PC-9 (cell line): ENCODE measurements around the gene MOB1A. TPM values are rescaled to one million over a fixed set of nuclear protein-coding genes. Genes with fewer than 3 reads are reported as not detected.

ENCODE experiments used
- Bru-seq: library from RNA; stranded (reverse); fragments of 400-500 nt; gene quantifications from one replicate; lab custom pipeline; 2021; lab: Mats Ljungman, UMichigan
- BruChase-seq, 2 experiments: library from RNA; stranded (reverse); fragments of 400-500 nt; gene quantifications; one replicate each; lab custom pipeline; 2021; lab: Mats Ljungman, UMichigan
- BruUV-seq: library from RNA; stranded (reverse); fragments of 400-500 nt; replicated peaks from 2 replicates; lab custom pipeline; 2021; lab: Mats Ljungman, UMichigan
- CTCF ChIA-PET: fragments of 300-600 bp; sonication (Branson Sonifier 250); formaldehyde crosslinking; loops from one replicate; lab custom pipeline; 2022; ENCODE audit warnings: antibody characterized with exemption; lab: Charles Lee
- POLR2A ChIA-PET: fragments of 300-600 bp; sonication (Branson Sonifier 250); formaldehyde crosslinking; loops from one replicate; lab custom pipeline; 2022; ENCODE audit warnings: antibody characterized with exemption; ENCODE audit not compliant: unreplicated experiment; lab: Charles Lee
- DNase-seq, 2 experiments: peaks; one replicate each; pipeline versions ENCODE4 v3.0.0 to v3.0.0-alpha.2; 2015 to 2022; ENCODE audit warnings: mixed read lengths in 1 of 2
- H2AFZ ChIP-seq: fragments of 200-600 bp; sonication (generic); 2 replicates; pipeline ENCODE4 v1.8.1; 2017; ENCODE audit warnings: antibody characterized with exemption
- H3F3A ChIP-seq: fragments of 200-600 bp; sonication (generic); 2 replicates; pipeline ENCODE4 v1.8.1; 2017; ENCODE audit warnings: antibody characterized with exemption, mild to moderate bottlenecking, low read depth; ENCODE audit not compliant: insufficient read depth
- H3K27ac ChIP-seq: fragments of 200-600 bp; sonication (generic); 2 replicates; pipeline ENCODE4 v1.6.1; 2016; ENCODE audit warnings: mixed run types
- H3K27me3 ChIP-seq: fragments of 200-600 bp; sonication (generic); 2 replicates; pipeline ENCODE4 v1.6.1; 2016; ENCODE audit warnings: low read depth, mixed run types; ENCODE audit not compliant: insufficient read depth
- H3K36me3 ChIP-seq: fragments of 200-600 bp; sonication (generic); 2 replicates; pipeline ENCODE4 v1.6.1; 2016; ENCODE audit warnings: low read depth, mixed run types
- H3K4me1 ChIP-seq: fragments of 200-600 bp; sonication (generic); replicated peaks from 2 replicates; pipeline ENCODE4 v1.6.1; 2016; ENCODE audit warnings: mixed run types; ENCODE audit not compliant: insufficient read depth
- H3K4me2 ChIP-seq: fragments of 200-600 bp; sonication (generic); 2 replicates; pipeline ENCODE4 v1.6.1; 2017; ENCODE audit warnings: mixed run types
- H3K4me3 ChIP-seq: fragments of 200-600 bp; sonication (generic); 2 replicates; pipeline ENCODE4 v1.6.1; 2016; ENCODE audit warnings: mixed run types
- H3K79me2 ChIP-seq: fragments of 200-600 bp; sonication (generic); 2 replicates; pipeline ENCODE4 v1.6.1; 2017; ENCODE audit warnings: low read depth, mixed run types
- H3K9me2 ChIP-seq: fragments of 200-600 bp; sonication (generic); 2 replicates; pipeline ENCODE4 v1.8.1; 2017; ENCODE audit warnings: mild to moderate bottlenecking; ENCODE audit not compliant: insufficient read depth
- H3K9me3 ChIP-seq: fragments of 200-600 bp; sonication (generic); 2 replicates; pipeline ENCODE4 v1.8.1; 2016; ENCODE audit warnings: low read depth; ENCODE audit not compliant: insufficient read depth
- H4K20me1 ChIP-seq: fragments of 200-600 bp; sonication (generic); 2 replicates; pipeline ENCODE4 v1.8.1; 2017; ENCODE audit not compliant: insufficient read depth
- EZH2 ChIP-seq: fragments of 200-600 bp; sonication (generic); IDR thresholded peaks from 2 replicates; pipeline ENCODE4 v1.8.0; 2017; ENCODE audit warnings: antibody characterized with exemption, low read depth
- intact Hi-C: fragments of 100-400 bp; cut with micrococcal nuclease; formaldehyde crosslinking; loops from one replicate; pipeline ENCODE4 v1.10.0; 2022; ENCODE audit not compliant: unreplicated experiment
- long read RNA-seq: library from polyadenylated mRNA; stranded (forward); transcript quantifications from one replicate; pipeline ENCODE4 v2.0.0, GENCODE V29; 2022
- total RNA-seq: library from RNA; stranded (reverse); gene quantifications from 2 replicates; pipeline ENCODE4 v1.2.3, GENCODE V29; 2021
- TF ChIP-seq, protein P1 (sequence below): fragments of 200-600 bp; sonication (generic); conservative IDR thresholded peaks from 2 replicates; pipeline ENCODE4 v1.6.1; 2017; ENCODE audit warnings: mixed run types, antibody characterized with exemption, mild to moderate bottlenecking, moderate library complexity

MOB1A gene
- total RNA-seq (138 and 143 TPM in 2 replicates), Bru-seq, nascent RNA (percentile 96 among the genes with signal in this experiment), BruChase-seq, experiment 1, labeled RNA remaining after a 2-hour chase (percentile 96 among the genes with signal in this experiment), BruChase-seq, experiment 2, labeled RNA remaining after a 6-hour chase (percentile 98 among the genes with signal in this experiment)
- long read RNA-seq, full-length matches to known transcripts, result 189 of 243 reads
- long read RNA-seq, partial matches to known transcripts, result 11 of 243 reads
- long read RNA-seq, other reads (novel, unspliced or antisense), result 43 of 243 reads

DNA sequence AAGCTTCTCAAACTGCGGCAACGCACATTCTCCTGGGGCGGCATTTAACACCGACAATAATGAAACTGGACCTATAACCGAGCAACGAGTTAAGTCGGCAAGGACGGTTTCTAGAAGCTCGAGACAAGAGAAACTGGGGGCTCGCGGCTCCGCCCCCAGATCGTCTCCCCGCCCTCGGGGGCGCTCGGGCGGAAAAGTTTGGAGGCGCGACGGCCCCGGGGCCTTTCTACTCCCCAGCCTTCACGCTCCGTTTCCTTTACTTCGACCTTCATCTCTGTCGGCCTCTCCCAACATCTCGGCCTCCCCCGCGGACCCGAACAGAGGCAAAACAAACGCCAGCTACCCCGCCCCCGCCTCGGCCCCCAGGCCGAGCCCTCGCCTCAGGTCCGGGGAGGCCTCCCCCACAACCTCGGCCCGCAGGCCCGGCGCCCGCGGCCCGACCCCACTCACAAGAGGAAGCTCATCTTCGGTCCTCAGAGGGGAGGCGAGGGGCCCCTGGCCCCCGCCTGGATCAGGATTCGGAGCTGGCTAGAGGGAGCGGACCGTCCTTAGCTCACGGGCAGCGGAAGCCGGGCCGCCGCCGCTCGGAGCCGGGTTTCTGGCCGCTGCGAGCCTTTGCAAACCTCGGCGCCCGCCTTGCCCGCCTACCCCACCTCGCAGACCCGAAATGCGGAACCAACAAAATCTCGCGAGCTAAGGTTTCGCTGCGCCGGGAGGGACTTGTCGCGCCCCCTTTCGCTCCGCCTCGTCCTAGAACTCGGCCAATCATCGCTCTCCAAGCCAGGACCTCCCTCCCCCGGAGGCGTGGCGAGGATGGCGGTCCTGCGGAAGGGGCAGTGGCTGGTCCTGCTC lies at the start of gene MOB1A:
Gene MOB1A, minus strand, starts transcription at position 669 of the 852 bp plus-strand sequence. Its CDS starts 205 bp downstream, at position 464.
- Histone ChIP-seq H3K4me1 (peaks cover 21% of the 10 kb centered on the region), H3F3A (peaks cover 4% of the 10 kb centered on the region; the same call in 1 of the 2 replicates), H3K79me2 (peaks cover 51% of the 10 kb centered on the region), H3K27ac (peak within 1 kb of the TSS; percentile 76), H3K36me3 (peaks cover 5% of the 10 kb centered on the region), H3K4me3 (peak within 1 kb of the TSS; percentile 84), H3K9me3 (no peaks in the 10 kb centered on the region), H3K27me3 (no peaks in the 10 kb centered on the region), H3K4me2 (peak within 1 kb of the TSS; percentile 95), H4K20me1 (peaks cover 47% of the 10 kb centered on the region), H2AFZ (peak within 1 kb of the TSS; percentile 83), H3K9me2 (no peaks in the 10 kb centered on the region)
- ChIA-PET CTCF (interaction anchor here (0.6 to 0.7 kb wide), 3 partner anchors 89 to 1387 kb away, joined by 3 to 5 read pairs (median 3); partner anchors contain the start of gene STAMBP), POLR2A (interaction anchor here (0.6 to 1.0 kb wide), 9 partner anchors 10 to 389 kb away, joined by 3 to 8 read pairs (median 5); no protein-coding TSS in a partner anchor)
- intact Hi-C loops, result loop anchor here (1.0 kb wide), 1 partner anchor 20 kb away; the partner anchor contains the start of gene MTHFD2
- peak; percentile 95 to 98 for DNase-seq
- TF ChIP-seq, protein P1, sequence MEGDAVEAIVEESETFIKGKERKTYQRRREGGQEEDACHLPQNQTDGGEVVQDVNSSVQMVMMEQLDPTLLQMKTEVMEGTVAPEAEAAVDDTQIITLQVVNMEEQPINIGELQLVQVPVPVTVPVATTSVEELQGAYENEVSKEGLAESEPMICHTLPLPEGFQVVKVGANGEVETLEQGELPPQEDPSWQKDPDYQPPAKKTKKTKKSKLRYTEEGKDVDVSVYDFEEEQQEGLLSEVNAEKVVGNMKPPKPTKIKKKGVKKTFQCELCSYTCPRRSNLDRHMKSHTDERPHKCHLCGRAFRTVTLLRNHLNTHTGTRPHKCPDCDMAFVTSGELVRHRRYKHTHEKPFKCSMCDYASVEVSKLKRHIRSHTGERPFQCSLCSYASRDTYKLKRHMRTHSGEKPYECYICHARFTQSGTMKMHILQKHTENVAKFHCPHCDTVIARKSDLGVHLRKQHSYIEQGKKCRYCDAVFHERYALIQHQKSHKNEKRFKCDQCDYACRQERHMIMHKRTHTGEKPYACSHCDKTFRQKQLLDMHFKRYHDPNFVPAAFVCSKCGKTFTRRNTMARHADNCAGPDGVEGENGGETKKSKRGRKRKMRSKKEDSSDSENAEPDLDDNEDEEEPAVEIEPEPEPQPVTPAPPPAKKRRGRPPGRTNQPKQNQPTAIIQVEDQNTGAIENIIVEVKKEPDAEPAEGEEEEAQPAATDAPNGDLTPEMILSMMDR, result no peak
- TF ChIP-seq EZH2, result no peak
- TSS peak; percentile 37 for BruUV-seq

- intact Hi-C loops, result no loop called here
- DNase-seq, result no peak
- ChIA-PET CTCF (interaction anchor here (0.6 kb wide), 1 partner anchor 178 kb away, joined by 4 read pairs; no protein-coding TSS in a partner anchor), POLR2A (no interaction called here)
- Histone ChIP-seq H3K79me2 (no peaks in the 10 kb centered on the region), H4K20me1 (no peaks in the 10 kb centered on the region; the same call in 1 of the 2 replicates), H3K4me2 (no peak overlapping the region), H3K36me3 (no peaks in the 10 kb centered on the region), H2AFZ (no peak overlapping the region), H3F3A (peaks cover 16% of the 10 kb centered on the region; the same call in 1 of the 2 replicates), H3K27ac (no peak overlapping the region), H3K9me3 (no peaks in the 10 kb centered on the region), H3K4me1 (no peaks in the 10 kb centered on the region), H3K4me3 (no peak overlapping the region), H3K9me2 (no peaks in the 10 kb centered on the region), H3K27me3 (no peaks in the 10 kb centered on the region)
- BruUV-seq, result no TSS peak
- TF ChIP-seq EZH2, result no peak
- TF ChIP-seq, protein P1, result no peak
Measured at GRCh38 chr2:74227646-74228045, 49.0 kb upstream of the MOB1A start.
